Measurements from ENCODE around the gene CDSN.

GRCh38 chr6:31083742-31084354 lies 36.4 kb downstream of the CDSN start:
- no peak for TF ChIP-seq POLR2AphosphoS5 (IDR thresholded peaks at IDR 0.05)
- peak in 2 of 4 experiments; percentile 9 to 42 for TF ChIP-seq CTCF (IDR thresholded peaks at IDR 0.05)
- TF ChIP-seq POLR2A (IDR thresholded peaks at IDR 0.05): no peak
- no peak for TF ChIP-seq EP300 (IDR thresholded peaks at IDR 0.05)

Measured in gastroesophageal sphincter (tissue), 3 donors.